ENCODE results near the gene STX8.
A peak's percentile ranks its signal among the peaks of the same experiment; 100 is the strongest.
"Not testable (repeated sequence)": the region's sequence is repeated elsewhere in the genome, so short reads cannot be mapped to it uniquely, and the experiment has no call there.

The STX8 gene

DNA sequence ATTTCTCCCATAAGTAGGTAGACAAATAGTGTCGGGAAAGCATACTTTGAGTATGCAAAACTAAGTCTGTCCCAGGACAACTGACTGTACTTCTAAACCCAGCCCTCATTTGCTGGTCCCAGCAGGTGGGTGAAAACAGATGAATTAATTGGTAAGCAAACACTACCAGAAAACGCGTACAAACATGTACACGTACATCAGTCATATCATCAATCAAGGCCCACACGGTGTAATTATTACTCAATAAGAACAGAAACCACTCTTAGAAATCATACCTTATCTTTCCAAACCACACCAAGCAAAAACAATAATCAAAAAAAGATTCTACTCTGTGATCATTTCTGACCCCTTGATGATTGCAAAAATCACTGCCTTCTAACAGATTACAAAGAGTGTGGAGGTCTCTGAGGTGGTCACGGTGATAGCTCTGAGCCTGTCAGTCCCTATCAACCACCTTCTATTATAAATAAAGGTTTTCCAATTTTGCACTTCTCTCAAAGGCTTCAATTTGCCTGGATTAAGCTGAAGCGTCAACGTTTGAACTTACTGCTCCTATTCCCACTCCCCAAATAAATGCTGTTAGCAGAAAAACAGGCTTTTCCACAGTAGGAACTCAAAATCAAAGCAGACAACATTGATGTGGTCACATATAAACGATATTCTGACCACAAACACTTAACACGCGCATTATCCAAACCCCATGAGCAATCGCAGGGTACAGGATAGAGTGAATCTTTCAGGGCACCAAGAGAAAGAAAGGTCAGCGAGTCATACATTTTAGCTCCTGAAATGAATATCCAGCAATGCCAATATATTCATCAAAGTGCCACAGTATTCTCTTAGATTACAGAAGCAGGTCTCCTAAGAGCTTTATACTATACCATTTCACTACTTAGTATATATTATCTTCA is 211.9 kb downstream of the STX8 start:
- H3K4me1 Mint-ChIP-seq (ENCODE audit: low read depth): no peaks in the 10 kb centered on the region
- H3K4me3 Mint-ChIP-seq: no peak overlapping the region
- no peak overlapping the region for H3K27ac Mint-ChIP-seq
- no peaks in the 10 kb centered on the region for H3K9me3 Mint-ChIP-seq
- H3K36me3 Mint-ChIP-seq (ENCODE audit: low read depth): no peaks in the 10 kb centered on the region
- DNase-seq (ENCODE audit: low spot score): peak; percentile 25
- no peaks in the 10 kb centered on the region for H3K27me3 Mint-ChIP-seq (ENCODE audit: low read depth)

DNA sequence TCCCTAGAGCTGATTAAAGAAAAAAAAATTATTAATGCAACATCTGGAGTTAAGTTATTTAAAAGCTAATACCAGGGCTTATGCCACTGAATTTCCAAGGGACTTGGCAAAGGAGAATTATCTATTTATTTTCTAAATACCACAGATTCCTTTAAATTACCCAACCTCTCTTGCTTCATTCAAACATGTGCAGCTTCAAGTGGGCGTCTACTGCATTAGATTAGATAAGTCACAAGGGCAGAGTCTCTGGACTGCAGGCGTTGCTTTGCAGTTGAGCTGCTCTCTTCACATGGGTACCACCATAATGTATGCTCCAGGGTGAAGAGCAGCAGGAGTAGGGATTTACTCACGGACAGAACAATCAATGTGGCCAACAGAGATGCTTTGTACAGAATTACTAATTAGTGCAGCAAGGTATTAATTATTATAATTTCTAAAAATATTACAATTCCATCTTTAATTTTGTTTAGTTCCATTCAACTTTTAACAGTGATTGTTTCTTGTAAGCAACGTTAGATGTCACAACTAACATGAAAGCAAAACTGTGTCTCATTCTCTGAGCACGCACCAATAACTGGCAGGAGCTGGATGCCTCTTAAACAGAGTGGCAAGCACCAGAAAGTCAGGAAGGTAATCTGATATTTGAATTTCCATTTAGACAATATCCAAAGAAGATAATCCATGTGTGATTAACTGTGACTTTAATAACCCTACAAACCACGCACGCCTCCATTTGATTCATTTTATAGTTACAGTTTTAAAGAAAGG is 214.2 kb downstream of the STX8 start:
- DNase-seq (ENCODE audit: low spot score): no peak
- Mint-ChIP-seq H3K27ac (no peak overlapping the region), H3K27me3 (ENCODE audit: low read depth) (no peaks in the 10 kb centered on the region), H3K4me3 (no peak overlapping the region), H3K9me3 (no peaks in the 10 kb centered on the region), H3K36me3 (ENCODE audit: low read depth) (no peaks in the 10 kb centered on the region), H3K4me1 (ENCODE audit: low read depth) (no peaks in the 10 kb centered on the region)

DNA sequence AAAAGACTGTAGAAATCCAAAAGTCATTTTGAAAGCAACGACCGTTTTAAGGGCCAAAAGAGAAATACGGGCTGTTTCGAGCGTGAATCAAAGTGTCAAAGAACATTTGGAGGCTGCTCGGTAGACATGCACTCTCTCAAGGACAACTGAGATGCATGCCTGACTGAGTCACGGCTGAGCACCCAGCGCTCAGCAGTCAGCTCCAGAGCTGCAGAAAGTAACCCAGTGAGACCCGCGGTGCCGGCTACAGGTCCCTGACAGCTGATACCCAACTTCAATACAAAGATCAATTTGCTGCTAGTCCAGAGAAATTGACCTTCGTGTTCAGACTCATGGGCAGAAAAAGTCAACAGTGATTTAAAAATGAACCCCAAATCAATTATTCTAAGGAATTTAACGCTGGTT is 214.9 kb downstream of the STX8 start:
- Mint-ChIP-seq H3K36me3 (ENCODE audit: low read depth) (no peaks in the 10 kb centered on the region), H3K4me1 (ENCODE audit: low read depth) (no peaks in the 10 kb centered on the region), H3K9me3 (no peaks in the 10 kb centered on the region), H3K27ac (no peak overlapping the region), H3K4me3 (no peak overlapping the region), H3K27me3 (ENCODE audit: low read depth) (no peaks in the 10 kb centered on the region)
- DNase-seq (ENCODE audit: low spot score): no peak

DNA sequence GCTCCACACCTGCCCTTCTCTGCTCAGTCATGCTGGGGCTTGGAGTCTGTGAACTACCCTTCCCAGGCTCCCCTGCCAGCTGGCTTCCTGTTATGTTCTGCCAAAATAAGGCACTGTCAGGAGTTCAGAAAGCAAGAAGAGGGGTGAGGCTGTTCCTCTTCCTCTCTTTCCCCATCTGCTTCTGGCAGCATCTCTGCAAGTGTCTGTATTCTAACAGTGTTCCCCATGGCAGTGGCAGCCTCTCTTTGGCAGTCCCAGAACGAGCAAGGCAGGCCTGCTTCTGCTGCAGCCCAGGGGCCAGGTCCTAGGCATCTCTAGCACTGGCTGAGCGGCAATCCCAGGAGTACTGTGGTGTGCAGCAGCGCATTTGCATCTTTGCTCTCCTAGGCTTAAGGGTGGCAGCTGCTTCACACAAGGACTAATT is 219.1 kb downstream of the STX8 start:
- DNase-seq (ENCODE audit: low spot score): no peak
- no peaks in the 10 kb centered on the region for H3K27me3 Mint-ChIP-seq (ENCODE audit: low read depth)

DNA sequence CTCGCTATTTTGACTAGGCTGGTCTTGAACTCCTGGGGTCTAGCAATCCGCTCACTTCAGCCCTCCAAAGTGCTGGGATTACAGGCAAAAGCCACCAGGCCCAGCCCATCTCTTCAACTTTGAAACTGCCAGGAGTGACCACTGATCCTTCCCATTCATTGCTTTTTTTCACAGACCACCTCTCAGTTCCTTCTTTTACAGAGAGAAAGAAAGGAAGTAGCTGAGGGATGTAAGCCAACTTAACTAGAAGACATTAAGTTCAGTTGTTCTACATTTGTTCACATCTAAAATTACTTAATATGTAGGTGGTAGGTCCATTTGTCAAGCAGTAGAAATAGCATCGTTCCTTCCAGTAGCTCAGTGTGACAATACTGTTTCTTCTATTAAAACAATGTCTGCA is 219.8 kb downstream of the STX8 start:
- DNase-seq (ENCODE audit: low spot score): no peak
- no peaks in the 10 kb centered on the region for H3K4me1 Mint-ChIP-seq (ENCODE audit: low read depth)
- no peak overlapping the region for H3K27ac Mint-ChIP-seq
- no peaks in the 10 kb centered on the region for H3K27me3 Mint-ChIP-seq (ENCODE audit: low read depth)
- H3K4me3 Mint-ChIP-seq: no peak overlapping the region
- no peaks in the 10 kb centered on the region for H3K36me3 Mint-ChIP-seq (ENCODE audit: low read depth)
- no peaks in the 10 kb centered on the region for H3K9me3 Mint-ChIP-seq

More for the DNA sequence above, 219.1 kb downstream of the STX8 start:
- Mint-ChIP-seq H3K4me1 (ENCODE audit: low read depth) (no peaks in the 10 kb centered on the region), H3K4me3 (no peak overlapping the region), H3K27ac (no peak overlapping the region), H3K9me3 (no peaks in the 10 kb centered on the region), H3K36me3 (ENCODE audit: low read depth) (no peaks in the 10 kb centered on the region)

DNA sequence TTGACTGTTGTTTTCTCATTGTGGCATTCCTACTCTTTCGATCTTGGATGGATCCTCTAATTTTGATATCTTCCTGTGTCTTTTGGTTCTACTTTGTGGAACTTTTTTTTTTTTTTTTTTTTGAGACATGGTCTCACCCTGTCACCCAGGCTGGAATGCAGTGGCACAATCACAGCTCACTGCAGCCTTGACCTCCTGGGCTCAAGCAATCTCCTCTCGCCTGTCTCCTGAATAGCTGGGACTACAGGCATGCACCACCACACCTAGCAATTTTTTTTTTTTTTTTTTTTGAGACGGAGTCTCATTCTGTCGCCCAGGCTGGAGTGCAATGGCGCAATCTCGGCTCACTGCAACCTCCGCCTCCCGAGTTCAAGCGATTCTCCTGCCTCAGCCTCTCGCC is 220.4 kb downstream of the STX8 start:
- not testable (repeated sequence) for H3K27me3 Mint-ChIP-seq (ENCODE audit: low read depth); H3K9me3 Mint-ChIP-seq; H3K4me3 Mint-ChIP-seq; H3K4me1 Mint-ChIP-seq (ENCODE audit: low read depth); H3K36me3 Mint-ChIP-seq (ENCODE audit: low read depth); H3K27ac Mint-ChIP-seq; DNase-seq (ENCODE audit: low spot score)

DNA sequence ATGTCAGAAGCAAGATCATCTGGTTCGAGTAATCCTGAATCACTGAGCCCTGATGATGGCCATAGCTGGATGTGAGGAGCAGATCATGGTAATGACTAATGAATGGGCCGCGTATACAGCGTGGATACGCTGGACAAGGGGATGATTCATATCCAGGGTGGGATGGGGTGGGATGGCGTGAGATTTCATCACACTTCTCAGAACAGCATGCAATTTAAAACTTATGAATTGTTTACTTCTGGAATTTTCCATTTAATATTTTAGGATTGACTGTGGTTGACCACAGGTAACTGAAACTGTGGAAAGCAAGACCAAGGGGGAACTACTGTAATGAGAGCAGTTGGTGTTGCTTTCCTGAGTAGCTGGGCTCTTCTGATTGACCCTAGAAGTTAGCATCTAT is 225.5 kb downstream of the STX8 start:
- peaks cover 3% of the 10 kb centered on the region for H3K4me1 Mint-ChIP-seq (ENCODE audit: low read depth)
- no peaks in the 10 kb centered on the region for H3K9me3 Mint-ChIP-seq
- DNase-seq (ENCODE audit: low spot score): no peak
- H3K27ac Mint-ChIP-seq: no peak overlapping the region
- no peak overlapping the region for H3K4me3 Mint-ChIP-seq
- no peaks in the 10 kb centered on the region for H3K36me3 Mint-ChIP-seq (ENCODE audit: low read depth)
- no peaks in the 10 kb centered on the region for H3K27me3 Mint-ChIP-seq (ENCODE audit: low read depth)

DNA sequence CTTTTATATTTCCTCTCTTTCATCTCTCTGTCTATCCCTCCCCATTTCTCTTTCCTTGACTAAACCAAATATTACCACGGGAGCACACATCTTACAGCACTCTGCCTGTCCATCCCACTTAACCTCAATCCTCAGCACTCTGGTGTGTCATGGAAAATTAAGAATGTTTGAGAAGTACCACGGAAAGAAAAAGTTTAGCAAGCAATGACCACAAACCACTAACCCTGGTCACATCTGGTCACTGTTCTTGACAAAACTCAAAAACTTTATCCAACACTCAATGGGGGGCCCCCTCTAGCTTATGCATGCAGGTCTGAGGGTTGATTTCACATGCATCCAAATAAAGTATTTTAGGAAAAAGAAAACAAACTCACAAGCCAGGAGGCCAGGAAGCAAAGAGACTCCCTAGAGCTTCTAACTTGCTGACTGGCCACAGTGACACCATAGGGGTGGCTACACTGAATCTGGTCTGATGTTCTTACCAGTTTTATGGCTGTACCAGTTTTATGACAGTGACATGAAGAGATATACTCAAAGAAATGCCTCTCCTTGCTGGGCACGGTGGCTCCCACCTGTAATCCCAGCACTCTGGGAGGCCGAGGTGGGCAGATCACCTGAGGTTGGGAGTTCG is 229.2 kb downstream of the STX8 start:
- H3K9me3 Mint-ChIP-seq: no peaks in the 10 kb centered on the region
- DNase-seq (ENCODE audit: low spot score): peak; percentile 6
- H3K27me3 Mint-ChIP-seq (ENCODE audit: low read depth): no peaks in the 10 kb centered on the region
- no peak overlapping the region for H3K4me3 Mint-ChIP-seq
- no peaks in the 10 kb centered on the region for H3K36me3 Mint-ChIP-seq (ENCODE audit: low read depth)
- H3K27ac Mint-ChIP-seq: no peak overlapping the region
- peaks cover 5% of the 10 kb centered on the region for H3K4me1 Mint-ChIP-seq (ENCODE audit: low read depth)

DNA sequence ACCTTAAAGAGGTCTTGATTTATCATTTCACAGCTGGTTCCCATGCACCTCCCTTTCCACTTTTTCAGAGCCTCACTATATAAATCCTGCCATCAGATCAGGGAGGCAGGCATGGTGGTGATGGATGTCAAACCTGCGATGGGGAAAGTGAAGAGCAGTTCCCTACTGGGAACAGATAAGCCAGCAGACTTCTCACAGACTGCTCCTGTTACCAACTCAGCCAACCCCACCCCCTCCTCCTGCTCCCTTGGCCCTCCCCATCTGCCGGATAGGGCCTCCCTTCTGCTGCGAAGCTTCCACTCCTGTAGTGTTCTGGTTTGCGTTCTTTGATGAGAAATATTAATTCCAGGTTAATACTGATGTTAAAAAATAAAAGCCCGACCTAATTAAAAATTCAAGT is 232.1 kb downstream of the STX8 start:
- no peaks in the 10 kb centered on the region for H3K36me3 Mint-ChIP-seq (ENCODE audit: low read depth)
- H3K9me3 Mint-ChIP-seq: no peaks in the 10 kb centered on the region
- H3K27ac Mint-ChIP-seq: no peak overlapping the region
- no peak overlapping the region for H3K4me3 Mint-ChIP-seq
- DNase-seq (ENCODE audit: low spot score): no peak
- peaks cover 5% of the 10 kb centered on the region for H3K4me1 Mint-ChIP-seq (ENCODE audit: low read depth)
- no peaks in the 10 kb centered on the region for H3K27me3 Mint-ChIP-seq (ENCODE audit: low read depth)

DNA sequence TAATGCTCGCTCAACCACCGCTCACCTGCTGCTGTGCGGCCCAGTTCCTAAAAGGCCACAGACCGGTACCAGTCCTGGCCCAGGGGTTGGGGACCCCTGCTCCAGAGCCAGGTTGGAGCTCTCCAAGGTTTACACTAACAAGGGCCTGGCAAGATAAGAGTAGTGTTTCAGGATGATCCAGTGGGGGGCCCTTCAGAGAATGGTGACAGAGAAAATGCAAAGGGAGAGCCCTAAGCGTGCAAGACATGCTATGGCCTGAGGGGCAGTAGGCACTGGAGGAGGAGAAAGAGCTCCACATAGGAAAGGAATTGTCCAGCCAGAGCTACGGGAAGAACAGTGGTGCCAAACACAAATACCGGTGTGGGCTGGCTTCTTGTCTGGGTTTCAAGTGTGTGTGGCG is 233.4 kb downstream of the STX8 start:
- Mint-ChIP-seq H3K4me1 (ENCODE audit: low read depth) (peaks cover 5% of the 10 kb centered on the region), H3K27ac (no peak overlapping the region), H3K4me3 (no peak overlapping the region)

DNA sequence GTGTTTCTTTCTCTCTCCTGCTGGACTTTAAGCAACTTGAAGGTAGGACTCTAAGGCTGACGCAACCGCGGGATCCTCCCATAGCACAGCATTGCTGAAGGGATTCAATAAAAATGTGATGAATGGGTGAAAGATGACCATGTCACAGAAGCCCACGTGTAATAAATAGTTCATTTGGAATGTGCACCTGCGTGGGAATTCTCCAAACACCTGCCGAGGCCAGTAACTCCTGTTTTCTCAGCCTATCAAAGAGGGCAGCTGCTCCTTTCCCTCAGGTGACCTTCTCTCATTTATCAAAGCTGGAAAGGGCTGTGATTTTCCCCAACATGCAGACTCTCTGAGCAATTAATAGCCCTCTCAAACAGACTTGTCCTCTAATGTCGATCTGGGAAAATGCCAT is 235.7 kb downstream of the STX8 start:
- Mint-ChIP-seq H3K27ac (no peak overlapping the region), H3K4me1 (ENCODE audit: low read depth) (peaks cover 3% of the 10 kb centered on the region), H3K9me3 (peaks cover 14% of the 10 kb centered on the region), H3K36me3 (ENCODE audit: low read depth) (no peaks in the 10 kb centered on the region), H3K27me3 (ENCODE audit: low read depth) (no peaks in the 10 kb centered on the region), H3K4me3 (no peak overlapping the region)
- no peak for DNase-seq (ENCODE audit: low spot score)

More for the DNA sequence above, 233.4 kb downstream of the STX8 start:
- Mint-ChIP-seq H3K27me3 (ENCODE audit: low read depth) (no peaks in the 10 kb centered on the region), H3K9me3 (no peaks in the 10 kb centered on the region), H3K36me3 (ENCODE audit: low read depth) (no peaks in the 10 kb centered on the region)
- DNase-seq (ENCODE audit: low spot score): no peak

DNA sequence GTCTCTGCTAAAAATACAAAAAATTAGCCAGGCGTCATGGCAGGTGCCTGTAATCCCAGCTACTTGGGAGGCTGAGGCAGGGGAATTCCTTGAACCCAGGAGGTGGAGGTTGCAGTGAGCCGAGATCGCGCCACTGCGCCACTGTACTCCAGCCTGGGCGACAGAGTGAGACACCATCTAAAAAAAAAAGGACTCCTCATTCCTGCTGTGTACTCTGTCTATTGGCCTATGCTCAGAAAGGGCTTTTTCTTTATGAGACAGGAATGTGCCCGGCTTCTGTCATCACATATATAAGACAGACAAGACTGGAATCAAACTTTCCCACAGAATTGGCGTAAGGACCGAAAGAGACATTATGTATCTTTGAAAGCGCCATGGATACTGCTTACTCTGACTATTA is 236.1 kb downstream of the STX8 start:
- H3K4me3 Mint-ChIP-seq; DNase-seq (ENCODE audit: low spot score); H3K4me1 Mint-ChIP-seq (ENCODE audit: low read depth); H3K36me3 Mint-ChIP-seq (ENCODE audit: low read depth); H3K27me3 Mint-ChIP-seq (ENCODE audit: low read depth); H3K27ac Mint-ChIP-seq: not testable (repeated sequence)
- H3K9me3 Mint-ChIP-seq: peaks cover 19% of the 10 kb centered on the region

DNA sequence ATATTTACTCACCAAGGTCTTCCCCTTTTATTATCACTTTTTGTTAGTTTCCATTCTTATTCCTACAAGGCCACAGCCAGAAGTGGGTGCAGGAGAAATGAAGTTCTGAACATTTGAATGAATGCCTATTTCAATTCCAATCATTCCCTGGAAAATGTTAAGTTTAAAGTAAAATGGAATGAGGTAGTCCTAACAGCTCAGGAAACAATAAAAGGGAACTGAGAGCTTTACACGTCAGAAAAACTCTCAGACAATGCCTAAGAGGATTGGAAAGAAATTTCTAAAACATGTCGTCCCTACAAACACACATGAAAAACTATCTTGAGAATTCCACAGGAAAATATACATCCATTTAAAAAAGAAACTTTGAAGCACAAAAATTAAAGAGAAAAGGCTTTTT is 238.8 kb downstream of the STX8 start:
- no peak overlapping the region for H3K27ac Mint-ChIP-seq
- DNase-seq (ENCODE audit: low spot score): no peak
- peaks cover 23% of the 10 kb centered on the region for H3K9me3 Mint-ChIP-seq
- H3K27me3 Mint-ChIP-seq (ENCODE audit: low read depth): no peaks in the 10 kb centered on the region
- peaks cover 2% of the 10 kb centered on the region for H3K36me3 Mint-ChIP-seq (ENCODE audit: low read depth)
- no peak overlapping the region for H3K4me3 Mint-ChIP-seq
- H3K4me1 Mint-ChIP-seq (ENCODE audit: low read depth): no peaks in the 10 kb centered on the region
